ENCODE data around the gene FADS1.

The FADS1 gene

GRCh38 chr11:61775106-61775505 is 41.7 kb downstream of the FADS1 start:
- H3K27ac ChIP-seq (replicated peaks): no peak overlapping the region
- H3K27me3 ChIP-seq (ENCODE audit: insufficient read depth, poor library complexity, severe bottlenecking): no peaks in the 10 kb centered on the region
- DNase-seq (ENCODE audit: low read depth in 1 of 2, low spot score in 1 of 2): no peak
- no peak overlapping the region for H3K4me3 ChIP-seq (replicated peaks; ENCODE audit: insufficient read depth, low read length)
- TF ChIP-seq REST (IDR thresholded peaks at IDR 0.05; ENCODE audit: insufficient replicate concordance, low read depth) (no peak), POLR2AphosphoS5 (IDR thresholded peaks at IDR 0.05; ENCODE audit: low read depth) (no peak), GABPA (IDR thresholded peaks at IDR 0.05; ENCODE audit: low read depth) (no peak), CTCF (IDR thresholded peaks at IDR 0.05; ENCODE audit: insufficient read depth, low read length) (no peak), SPI1 (IDR thresholded peaks at IDR 0.05; ENCODE audit: borderline replicate concordance, low read depth) (no peak)

- no peak for DNase-seq (ENCODE audit: low read depth in 1 of 2, low spot score in 1 of 2)
- TF ChIP-seq SPI1 (IDR thresholded peaks at IDR 0.05; ENCODE audit: borderline replicate concordance, low read depth): no peak
- H3K4me3 ChIP-seq (replicated peaks; ENCODE audit: insufficient read depth, low read length): no peak overlapping the region
- H3K27me3 ChIP-seq (ENCODE audit: insufficient read depth, poor library complexity, severe bottlenecking): no peaks in the 10 kb centered on the region
- H3K27ac ChIP-seq (replicated peaks): no peak overlapping the region
Observed at GRCh38 chr11:61774411-61774810, 42.4 kb downstream of the FADS1 start.

GRCh38 chr11:61773809-61774208 is 43.0 kb downstream of the FADS1 start:
- TF ChIP-seq CTCF (IDR thresholded peaks at IDR 0.05; ENCODE audit: insufficient read depth, low read length) (no peak), SPI1 (IDR thresholded peaks at IDR 0.05; ENCODE audit: borderline replicate concordance, low read depth) (no peak), POLR2AphosphoS5 (IDR thresholded peaks at IDR 0.05; ENCODE audit: low read depth) (no peak), REST (IDR thresholded peaks at IDR 0.05; ENCODE audit: insufficient replicate concordance, low read depth) (no peak), GABPA (IDR thresholded peaks at IDR 0.05; ENCODE audit: low read depth) (no peak)
- no peak for DNase-seq (ENCODE audit: low read depth in 1 of 2, low spot score in 1 of 2)
- H3K4me3 ChIP-seq (replicated peaks; ENCODE audit: insufficient read depth, low read length): no peak overlapping the region
- H3K27ac ChIP-seq (replicated peaks): no peak overlapping the region
- H3K27me3 ChIP-seq (ENCODE audit: insufficient read depth, poor library complexity, severe bottlenecking): no peaks in the 10 kb centered on the region

GRCh38 chr11:61773356-61773755 is 43.4 kb downstream of the FADS1 start:
- Histone ChIP-seq H3K27me3 (ENCODE audit: insufficient read depth, poor library complexity, severe bottlenecking) (no peaks in the 10 kb centered on the region), H3K4me3 (replicated peaks; ENCODE audit: insufficient read depth, low read length) (no peak overlapping the region), H3K27ac (replicated peaks) (no peak overlapping the region; the same call in 1 of the 2 replicates)
- no peak for TF ChIP-seq CTCF (IDR thresholded peaks at IDR 0.05; ENCODE audit: insufficient read depth, low read length)
- no peak for TF ChIP-seq POLR2AphosphoS5 (IDR thresholded peaks at IDR 0.05; ENCODE audit: low read depth)
- no peak for TF ChIP-seq SPI1 (IDR thresholded peaks at IDR 0.05; ENCODE audit: borderline replicate concordance, low read depth)
- no peak for TF ChIP-seq REST (IDR thresholded peaks at IDR 0.05; ENCODE audit: insufficient replicate concordance, low read depth)
- no peak for TF ChIP-seq GABPA (IDR thresholded peaks at IDR 0.05; ENCODE audit: low read depth)
- no peak for DNase-seq (ENCODE audit: low read depth in 1 of 2, low spot score in 1 of 2)

All from HL-60 (cell line).